Activated CD8-positive, alpha-beta T cell treated with anti-CD3 and anti-CD28 coated beads for 36 hours (primary cell): ENCODE results near the gene SLC9A3. TPM values are rescaled to one million over a fixed set of nuclear protein-coding genes. Genes with fewer than 3 reads are reported as not detected.

ENCODE experiments used
- ATAC-seq: fragments of 200-7000 bp; cut with Tn5 transposase; one replicate; pipeline ENCODE4 v1.10.0; 2021; ENCODE audit warnings: mild to moderate bottlenecking, moderate library complexity
- CTCF ChIA-PET: fragments of 350-600 bp; sonication (Branson Sonifier 250); formaldehyde crosslinking; loops from one replicate; lab custom pipeline; 2021; ENCODE audit warnings: antibody characterized with exemption; lab: Charles Lee
- POLR2A ChIA-PET: fragments of 350-600 bp; sonication (Branson Sonifier 250); formaldehyde crosslinking; loops from one replicate; lab custom pipeline; 2021; ENCODE audit warnings: antibody characterized with exemption; lab: Charles Lee
- DNase-seq: peaks from one replicate; pipeline ENCODE4 v3.0.0-alpha.2; 2020
- H3K27ac Mint-ChIP-seq: one replicate; pipeline ENCODE4 v1.8.0; 2021; ENCODE audit warnings: mild to moderate bottlenecking, mixed read lengths
- H3K27me3 Mint-ChIP-seq: one replicate; pipeline ENCODE4 v1.8.0; 2021; ENCODE audit warnings: mixed read lengths
- H3K36me3 Mint-ChIP-seq: one replicate; pipeline ENCODE4 v1.8.0; 2021; ENCODE audit warnings: low read depth, mixed read lengths
- H3K4me1 Mint-ChIP-seq: one replicate; pipeline ENCODE4 v1.8.0; 2021; ENCODE audit warnings: low read depth, mixed read lengths
- H3K4me3 Mint-ChIP-seq: one replicate; pipeline ENCODE4 v1.8.0; 2021; ENCODE audit warnings: mild to moderate bottlenecking, moderate library complexity, mixed read lengths
- H3K9me3 Mint-ChIP-seq: one replicate; pipeline ENCODE4 v1.8.0; 2021; ENCODE audit warnings: mixed read lengths
- CTCF ChIP-seq: fragments of 200-600 bp; IDR thresholded peaks from one replicate; pipeline ENCODE4 v1.8.0; 2022; ENCODE audit warnings: antibody characterized with exemption, mild to moderate bottlenecking
- intact Hi-C: fragments of 100-400 bp; cut with micrococcal nuclease; formaldehyde crosslinking; loops from one replicate; pipeline ENCODE4 v1.10.0; 2022
- total RNA-seq, 2 experiments: library from RNA; stranded (reverse); gene quantifications; one replicate each; pipeline ENCODE4 v1.2.3, GENCODE V29; 2021

Gene SLC9A3
- total RNA-seq, 2 experiments from 2014 or later, result 3.2 to 3.3 TPM

- intact Hi-C loops, result no loop called here
- Mint-ChIP-seq H3K4me3 (no peak overlapping the region), H3K27me3 (peaks cover 31% of the 10 kb centered on the region), H3K9me3 (peaks cover 3% of the 10 kb centered on the region), H3K27ac (no peak overlapping the region), H3K4me1 (no peaks in the 10 kb centered on the region), H3K36me3 (peaks cover 3% of the 10 kb centered on the region)
- TF ChIP-seq CTCF, result no peak
- POLR2A ChIA-PET, result no interaction called here
- ATAC-seq, result no peak
- no peak for DNase-seq
- CTCF ChIA-PET, result no interaction called here
Measured at GRCh38 chr5:570886-571285, 46.6 kb upstream of the SLC9A3 start.

- H3K9me3 Mint-ChIP-seq, result no peaks in the 10 kb centered on the region
- TF ChIP-seq CTCF, result no peak
- no peak for ATAC-seq
- H3K4me3 Mint-ChIP-seq, result no peak overlapping the region
- CTCF ChIA-PET, result interaction anchor here (1.2 kb wide), 1 partner anchor 14 kb away, joined by 3 read pairs; no protein-coding TSS in a partner anchor
- intact Hi-C loops, result no loop called here
- H3K36me3 Mint-ChIP-seq, result no peaks in the 10 kb centered on the region
- H3K27me3 Mint-ChIP-seq, result peaks cover 28% of the 10 kb centered on the region
- no peaks in the 10 kb centered on the region for H3K4me1 Mint-ChIP-seq
- POLR2A ChIA-PET, result no interaction called here
- DNase-seq, result no peak
- no peak overlapping the region for H3K27ac Mint-ChIP-seq
Measured at GRCh38 chr5:570446-570845, 46.2 kb upstream of the SLC9A3 start.

GRCh38 chr5:569868-570361, 45.7 kb upstream of the SLC9A3 start:
- no peaks in the 10 kb centered on the region for H3K9me3 Mint-ChIP-seq
- H3K27me3 Mint-ChIP-seq, result peaks cover 25% of the 10 kb centered on the region
- ATAC-seq (no peak), DNase-seq (no peak)
- intact Hi-C loops, result no loop called here
- H3K36me3 Mint-ChIP-seq, result no peaks in the 10 kb centered on the region
- no peak overlapping the region for H3K4me3 Mint-ChIP-seq
- POLR2A ChIA-PET, result interaction anchor here (0.6 kb wide), 1 partner anchor 77 kb away, joined by 3 read pairs; no protein-coding TSS in a partner anchor
- CTCF ChIA-PET, result interaction anchor here (1.2 kb wide), 1 partner anchor 14 kb away, joined by 3 read pairs; no protein-coding TSS in a partner anchor
- no peaks in the 10 kb centered on the region for H3K4me1 Mint-ChIP-seq
- no peak for TF ChIP-seq CTCF
- H3K27ac Mint-ChIP-seq, result no peak overlapping the region

DNA sequence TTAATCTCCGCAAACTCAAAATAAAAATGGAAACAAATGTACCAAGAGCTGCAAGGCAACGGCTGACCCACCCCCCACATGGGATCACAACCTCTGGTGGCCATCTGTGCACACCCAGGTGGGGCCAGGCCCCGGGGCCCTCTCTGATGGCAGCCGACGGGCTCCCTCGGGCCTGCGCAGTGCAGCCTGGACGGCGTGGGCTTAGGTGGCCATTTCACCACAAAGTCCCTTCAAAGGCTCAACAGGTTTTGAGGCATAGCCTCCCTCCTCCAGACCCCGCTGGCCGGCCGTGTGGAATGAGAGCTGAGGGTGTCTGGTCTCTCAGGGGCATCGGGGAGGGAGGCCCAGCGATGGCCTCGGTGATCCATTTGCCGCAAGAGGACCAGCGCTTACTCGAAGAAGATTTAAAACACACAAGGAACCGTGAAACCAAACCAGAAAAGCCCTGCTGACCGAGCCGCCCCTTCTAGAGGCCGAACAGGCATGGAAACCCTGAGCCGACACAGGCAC, 45.2 kb upstream of the SLC9A3 start:
- intact Hi-C loops, result no loop called here
- CTCF ChIA-PET, result interaction anchor here (1.2 kb wide), 1 partner anchor 13 kb away, joined by 3 read pairs; no protein-coding TSS in a partner anchor
- POLR2A ChIA-PET, result interaction anchor here (0.6 kb wide), 1 partner anchor 76 kb away, joined by 3 read pairs; no protein-coding TSS in a partner anchor

More for the DNA sequence above, 45.2 kb upstream of the SLC9A3 start:
- ATAC-seq, result no peak
- H3K9me3 Mint-ChIP-seq, result no peaks in the 10 kb centered on the region
- H3K27me3 Mint-ChIP-seq, result peaks cover 23% of the 10 kb centered on the region
- no peaks in the 10 kb centered on the region for H3K4me1 Mint-ChIP-seq
- no peak overlapping the region for H3K4me3 Mint-ChIP-seq
- no peak for DNase-seq
- no peak for TF ChIP-seq CTCF
- no peak overlapping the region for H3K27ac Mint-ChIP-seq
- H3K36me3 Mint-ChIP-seq, result no peaks in the 10 kb centered on the region
